GM19239 (cell line): ENCODE results near the gene PRDM2.
A peak's percentile ranks its signal among the peaks of the same experiment; 100 is the strongest.

Experiments used
- DNase-seq: peaks from one replicate; pipeline ENCODE4 v3.0.0; 2011; ENCODE audit warnings: low spot score; ENCODE audit not compliant: insufficient read length
- FAIRE-seq: peaks from 2 replicates; lab custom pipeline; 2011; peaks lifted over from hg19 to GRCh38; lab: Jason Lieb, UNC

PRDM2 gene

DNA sequence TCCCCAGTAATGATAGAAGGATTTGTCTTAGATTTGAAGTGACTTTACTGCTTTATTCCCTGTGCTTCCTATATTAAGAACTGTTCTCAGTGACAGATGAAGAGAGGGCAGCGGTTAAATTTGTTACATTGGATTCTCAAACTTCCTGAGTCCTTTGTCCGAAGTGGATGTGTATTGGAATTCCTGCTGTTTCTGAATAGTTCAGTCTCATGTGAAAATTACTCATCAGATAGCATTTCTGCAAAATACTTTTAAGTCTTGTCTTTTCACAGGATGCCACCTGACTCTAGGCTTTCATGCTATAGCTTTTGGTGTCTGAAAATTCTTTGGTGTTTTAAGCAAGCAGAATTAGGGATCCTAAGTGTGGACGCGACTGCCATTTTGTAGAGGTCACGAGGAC is 83.6 kb downstream of the PRDM2 start:
- DNase-seq (no peak), FAIRE-seq (no peak)

DNA sequence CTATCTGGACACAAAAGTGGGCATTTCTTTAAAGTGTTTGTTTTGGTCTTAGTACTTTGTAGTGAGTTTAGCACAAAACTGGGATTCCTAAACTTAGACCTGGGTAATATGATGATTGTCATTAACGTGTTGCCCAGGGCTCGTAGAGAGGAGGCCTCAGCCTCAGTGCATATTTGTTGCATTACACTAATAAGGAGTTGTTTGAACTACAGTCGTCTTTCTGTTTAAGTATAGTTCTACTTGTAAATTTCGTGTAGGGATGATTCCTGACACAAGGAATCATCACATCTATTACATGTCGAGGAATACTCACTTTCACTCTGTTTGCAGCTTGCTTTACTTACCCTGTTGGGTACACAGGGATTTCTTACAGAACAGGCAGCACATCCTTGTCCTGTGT is 85.0 kb downstream of the PRDM2 start:
- DNase-seq (no peak), FAIRE-seq (no peak)

DNA sequence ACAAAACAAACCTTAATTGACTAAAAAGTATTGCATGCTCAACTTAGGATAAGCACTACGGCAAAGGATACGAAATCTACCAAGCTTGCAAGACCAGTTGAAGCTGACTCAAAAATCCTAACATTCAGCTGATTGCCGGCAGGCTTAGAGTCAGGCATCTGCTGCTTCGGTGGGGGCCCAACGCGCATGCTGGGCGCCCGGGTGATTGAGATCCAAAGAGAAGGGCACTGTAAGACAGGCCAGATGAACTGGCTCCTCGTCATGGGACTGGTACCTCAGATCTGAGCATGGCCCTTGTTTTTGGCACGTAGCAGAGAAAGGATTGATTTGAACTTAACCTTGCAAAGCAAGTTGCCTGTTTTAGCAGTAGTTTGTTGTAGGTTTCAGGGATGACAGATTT is 86.6 kb downstream of the PRDM2 start:
- FAIRE-seq (no peak), DNase-seq (no peak)

DNA sequence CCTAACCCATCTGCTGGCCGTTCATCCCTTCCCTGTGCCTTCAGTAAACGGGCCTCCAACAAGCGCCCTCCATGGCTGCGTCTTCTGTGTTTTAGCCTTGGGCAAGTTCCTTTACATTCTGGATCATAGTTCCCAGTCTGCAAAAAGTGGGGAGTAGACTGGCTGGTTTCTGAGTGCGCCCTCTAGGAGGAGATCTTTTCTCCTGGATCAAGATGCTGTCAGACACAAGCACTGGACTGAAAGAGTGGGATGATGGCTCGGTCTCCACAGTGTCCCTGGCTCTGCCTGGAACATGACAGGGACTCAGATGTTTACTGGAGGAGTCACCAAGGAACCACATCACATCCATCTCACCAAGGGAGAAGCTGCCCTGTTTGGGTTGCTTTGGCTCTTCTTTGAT is 88.8 kb downstream of the PRDM2 start:
- FAIRE-seq (no peak), DNase-seq (no peak)

DNA sequence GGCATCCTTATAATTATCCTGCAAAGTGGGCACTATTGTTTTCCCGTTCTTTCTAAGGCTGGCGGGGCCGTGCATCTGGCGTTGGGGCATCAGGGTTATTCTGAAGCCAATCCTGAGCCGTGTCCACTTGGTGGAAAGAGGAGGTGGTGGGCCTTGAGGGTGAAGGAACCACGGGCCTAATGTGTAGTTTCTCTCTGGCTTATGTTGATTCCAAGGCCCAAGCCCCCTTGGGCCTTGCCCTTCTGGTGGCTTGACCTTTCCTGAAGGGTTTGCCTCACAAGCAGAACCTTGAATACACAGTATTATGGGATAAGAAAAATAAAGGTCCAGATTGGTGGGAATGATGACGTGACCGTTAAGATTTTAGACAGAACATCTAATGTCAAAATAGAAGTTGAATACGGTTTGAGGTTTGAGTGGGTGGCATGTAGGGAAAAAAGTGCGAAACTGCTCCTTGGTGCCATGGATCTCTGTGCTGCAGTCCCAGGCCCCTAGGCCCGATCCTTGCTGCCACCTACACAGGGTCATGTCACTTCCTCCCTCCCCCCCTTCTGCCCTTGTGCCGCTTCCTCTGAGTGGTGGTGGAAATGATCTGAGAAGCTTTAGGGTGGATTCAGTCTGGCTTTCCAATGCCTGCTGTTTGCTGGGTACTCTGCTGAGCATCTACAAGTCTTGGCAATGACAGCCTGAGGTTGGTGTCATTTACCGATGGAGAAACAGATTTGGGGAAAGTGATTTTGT is 90.5 kb downstream of the PRDM2 start:
- no peak for FAIRE-seq

DNA sequence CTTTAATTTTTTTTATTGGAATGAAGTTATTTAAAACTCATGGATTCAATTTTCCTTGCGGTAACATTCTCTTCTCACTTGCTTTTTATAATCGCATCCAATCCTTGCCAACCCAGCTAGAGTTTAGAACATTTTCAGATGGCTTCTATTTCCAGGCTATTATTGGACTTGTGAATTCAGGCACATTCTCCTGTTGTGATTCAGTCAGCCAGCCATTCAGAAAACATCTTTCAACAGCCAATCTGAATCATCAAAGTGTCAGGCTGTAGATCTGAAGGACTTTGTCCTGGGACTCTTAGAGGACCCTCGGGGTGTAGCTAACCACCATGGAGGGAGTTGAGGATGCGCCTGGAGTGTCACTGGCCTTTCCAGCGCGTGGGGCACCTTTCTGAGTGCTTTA is 92.4 kb downstream of the PRDM2 start:
- no peak for DNase-seq
- FAIRE-seq: no peak

More for the DNA sequence above, 90.5 kb downstream of the PRDM2 start:
- no peak for DNase-seq

DNA sequence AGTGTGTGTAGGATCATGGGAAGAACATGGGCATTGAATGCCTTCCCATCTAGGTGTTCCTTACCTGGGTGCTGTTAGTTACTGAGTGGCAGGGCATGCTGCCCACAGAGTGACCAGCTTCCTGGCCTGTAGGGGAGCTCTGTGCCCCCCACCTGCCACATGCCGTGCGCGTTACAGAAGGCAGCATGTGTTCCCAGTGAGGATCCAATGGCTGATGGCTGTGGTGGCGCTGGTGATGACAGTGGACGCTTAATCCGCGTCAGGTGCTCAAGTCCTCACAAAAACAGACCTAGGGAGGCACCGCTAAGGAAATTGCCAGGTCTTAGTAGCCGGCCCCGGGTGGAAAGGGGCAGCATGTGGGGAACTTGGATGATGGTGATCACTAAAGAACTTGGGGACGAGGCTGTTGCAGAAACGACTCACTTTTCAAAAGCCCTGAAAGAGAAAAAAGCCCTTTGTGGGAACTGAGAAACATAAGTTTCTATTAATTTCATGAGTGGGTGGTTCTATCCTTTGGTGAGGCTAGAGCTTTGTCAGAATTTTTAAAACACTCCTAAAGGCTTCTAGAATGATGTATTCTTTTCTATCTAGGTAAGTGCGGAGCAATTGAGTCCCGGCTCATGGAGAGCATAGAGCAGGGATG is 93.2 kb downstream of the PRDM2 start:
- DNase-seq (no peak), FAIRE-seq (peak; percentile 14)

DNA sequence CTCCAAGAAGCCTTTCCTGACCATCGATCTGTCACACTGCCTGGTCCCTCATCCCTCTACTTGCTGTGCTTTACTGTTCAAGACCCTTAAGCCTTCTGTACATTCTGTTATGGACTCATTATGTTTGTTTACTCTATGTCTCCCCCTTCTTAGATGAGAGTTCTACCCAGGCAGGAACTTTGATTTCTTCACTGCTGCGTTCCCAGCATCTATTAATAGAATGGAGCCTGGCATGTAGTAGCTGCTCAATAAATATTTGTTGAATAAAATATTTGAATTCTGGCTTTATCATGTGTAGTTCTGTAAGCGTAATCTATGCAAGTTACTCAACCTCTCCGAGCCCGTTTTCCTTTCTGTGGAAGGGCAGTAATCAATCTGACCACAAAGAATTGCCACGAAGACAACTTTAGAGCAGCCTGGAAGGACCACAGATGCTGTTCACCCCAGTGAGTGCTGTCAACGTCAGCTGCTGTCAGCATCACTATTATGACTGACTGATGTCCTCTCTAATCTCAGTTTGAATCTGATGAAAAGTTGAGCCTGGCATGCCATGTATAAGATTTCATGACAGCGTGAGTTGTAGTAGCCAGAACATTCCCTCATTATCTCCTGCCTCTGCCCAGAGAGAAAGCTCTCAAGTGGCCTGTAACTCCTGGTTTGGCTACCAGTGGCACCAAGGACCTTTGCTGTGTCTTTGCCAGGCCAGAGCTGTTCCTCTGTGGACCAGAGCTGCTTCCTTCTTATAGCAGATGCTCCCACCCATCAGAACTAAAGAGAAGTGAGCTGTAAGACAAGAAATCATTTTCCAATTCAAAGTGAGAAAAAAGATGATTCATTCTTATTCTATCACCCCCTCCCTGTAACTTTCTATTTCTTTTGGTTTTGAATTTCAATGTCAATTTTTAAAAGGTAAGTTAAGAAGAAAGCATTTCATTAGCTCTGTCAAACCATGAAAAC is 94.5 kb downstream of the PRDM2 start:
- no peak for DNase-seq
- no peak for FAIRE-seq

DNA sequence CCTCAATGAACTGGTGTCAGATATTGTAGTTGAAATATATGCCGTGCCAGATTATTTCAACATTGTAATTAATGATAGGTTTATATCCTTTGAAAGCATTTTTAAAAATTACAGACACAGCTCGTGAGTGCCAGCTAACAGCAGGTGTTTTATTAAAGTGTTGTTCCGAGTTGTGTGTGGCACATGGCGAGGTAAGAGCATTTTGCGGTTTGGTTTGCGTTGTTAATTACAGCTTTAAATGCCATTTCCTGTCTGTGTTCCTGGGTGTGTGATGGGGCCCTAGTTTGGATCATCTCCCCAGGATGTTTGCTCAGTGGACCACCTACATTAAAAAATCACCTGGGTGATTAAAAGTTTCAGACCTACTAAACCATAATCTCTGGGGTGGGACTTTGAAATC is 97.4 kb downstream of the PRDM2 start:
- FAIRE-seq (no peak), DNase-seq (no peak)

DNA sequence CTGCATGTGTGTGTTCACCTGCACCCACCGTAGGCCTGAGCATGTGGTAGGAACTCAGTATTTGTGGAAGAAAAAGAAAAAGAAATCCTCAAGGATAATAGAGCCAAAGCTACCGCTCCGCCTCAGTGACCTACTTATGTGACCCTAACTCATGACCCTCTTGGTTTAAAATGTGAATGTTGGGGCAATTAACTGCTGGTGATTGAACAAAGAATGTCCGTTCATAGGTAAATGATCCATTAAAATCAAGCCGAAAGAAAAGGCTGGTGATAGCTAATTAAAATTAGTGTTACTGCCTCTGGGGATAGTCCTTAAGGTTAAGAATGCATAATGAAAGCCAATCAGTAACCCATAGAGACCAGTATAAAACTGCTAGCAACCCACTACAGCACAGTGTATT is 98.1 kb downstream of the PRDM2 start:
- FAIRE-seq (no peak), DNase-seq (no peak)

DNA sequence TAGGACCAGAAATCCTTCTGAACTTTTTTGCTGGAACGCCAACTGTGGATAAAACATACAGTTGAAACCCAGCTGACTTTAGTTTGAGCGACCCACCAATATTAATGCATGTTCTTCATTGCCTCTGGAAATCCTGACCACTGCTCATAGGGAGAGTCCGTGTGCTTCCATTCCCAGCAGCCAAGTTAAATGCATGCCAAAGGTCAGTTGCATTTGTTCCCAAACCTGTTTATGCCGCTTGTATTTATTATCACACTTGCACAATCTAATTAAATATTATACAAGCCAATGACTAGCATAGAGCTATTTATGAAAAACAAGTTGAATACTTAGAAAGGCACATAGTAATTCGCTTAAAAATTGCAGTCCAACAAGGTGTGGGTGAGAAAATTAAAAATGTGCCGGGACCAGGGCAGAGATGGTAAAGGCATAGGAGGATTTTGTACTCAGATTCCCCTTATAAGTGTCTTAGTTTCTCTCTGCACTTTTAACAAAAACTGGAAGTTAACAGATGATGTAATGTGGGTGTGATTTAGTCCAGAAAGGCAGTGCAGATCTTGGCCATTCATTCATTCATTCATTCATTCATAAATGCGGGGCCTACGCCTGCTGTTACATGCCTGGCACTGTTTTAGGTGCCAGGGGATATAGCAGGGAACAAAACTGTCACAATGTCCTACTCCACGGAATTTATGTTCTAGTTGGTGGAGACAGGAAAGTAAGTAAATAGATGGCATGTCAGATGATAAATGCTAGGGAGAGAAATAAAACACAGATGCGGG is 99.7 kb downstream of the PRDM2 start:
- no peak for FAIRE-seq
- no peak for DNase-seq

DNA sequence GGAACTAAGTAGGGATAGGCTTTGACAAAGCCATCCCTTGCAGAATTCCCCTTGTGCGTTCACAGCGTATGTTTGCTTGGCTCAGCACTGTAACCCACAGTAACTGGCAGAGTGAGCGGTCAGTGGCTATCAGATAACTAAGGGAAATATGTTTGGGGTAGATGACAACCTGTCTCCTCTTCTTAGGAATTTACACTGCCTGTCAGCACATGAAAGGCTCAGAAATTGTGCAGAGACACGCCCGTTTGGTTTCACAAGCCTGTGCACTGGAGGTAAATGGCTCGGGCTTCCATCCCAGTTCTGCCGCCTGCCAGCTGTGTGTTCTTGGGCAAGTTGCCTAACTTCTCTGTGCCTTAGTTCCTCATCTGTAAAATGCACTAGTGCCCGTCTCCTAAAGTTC is 101.2 kb downstream of the PRDM2 start:
- FAIRE-seq (no peak), DNase-seq (no peak)

DNA sequence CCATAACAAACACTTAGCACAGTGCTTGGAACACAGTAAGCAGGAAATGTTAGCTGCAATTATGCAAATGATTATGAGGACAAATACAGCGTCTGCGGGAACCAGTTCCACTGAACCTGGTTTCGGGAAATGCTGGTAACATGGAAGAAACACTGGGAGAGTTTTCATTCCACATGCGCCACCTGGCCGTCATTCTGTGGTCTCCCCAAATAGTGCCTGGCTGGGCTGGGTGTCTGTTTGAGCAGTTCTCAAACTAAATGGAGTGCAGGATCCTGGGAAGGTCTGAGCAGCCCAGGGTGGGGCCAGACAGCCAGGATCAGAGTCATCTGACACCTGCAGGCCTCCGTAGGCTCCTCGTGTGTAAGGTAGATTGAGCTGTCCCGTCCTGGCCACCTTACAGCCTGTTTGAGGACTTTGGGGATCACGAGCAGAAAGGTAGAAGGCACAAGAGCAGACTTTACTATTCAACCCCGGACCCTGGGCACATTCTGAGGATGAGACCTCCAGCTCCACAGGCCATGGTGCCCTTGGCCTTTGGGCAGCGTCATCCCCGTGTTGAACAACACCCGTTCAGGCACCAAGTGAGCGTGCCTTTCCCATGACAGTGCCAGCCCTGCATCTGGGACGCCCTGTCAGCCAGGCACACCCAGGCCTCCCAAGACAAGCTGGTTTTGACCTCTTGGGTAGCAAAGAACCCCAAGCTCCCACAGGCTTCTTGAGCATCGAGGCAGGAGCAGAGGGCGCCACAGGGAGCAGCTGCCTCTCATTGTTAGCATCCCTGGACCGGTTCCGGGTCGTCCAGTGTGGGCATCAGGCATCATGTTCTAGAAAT is 101.9 kb downstream of the PRDM2 start:
- no peak for DNase-seq
- FAIRE-seq: peak; percentile 52

DNA sequence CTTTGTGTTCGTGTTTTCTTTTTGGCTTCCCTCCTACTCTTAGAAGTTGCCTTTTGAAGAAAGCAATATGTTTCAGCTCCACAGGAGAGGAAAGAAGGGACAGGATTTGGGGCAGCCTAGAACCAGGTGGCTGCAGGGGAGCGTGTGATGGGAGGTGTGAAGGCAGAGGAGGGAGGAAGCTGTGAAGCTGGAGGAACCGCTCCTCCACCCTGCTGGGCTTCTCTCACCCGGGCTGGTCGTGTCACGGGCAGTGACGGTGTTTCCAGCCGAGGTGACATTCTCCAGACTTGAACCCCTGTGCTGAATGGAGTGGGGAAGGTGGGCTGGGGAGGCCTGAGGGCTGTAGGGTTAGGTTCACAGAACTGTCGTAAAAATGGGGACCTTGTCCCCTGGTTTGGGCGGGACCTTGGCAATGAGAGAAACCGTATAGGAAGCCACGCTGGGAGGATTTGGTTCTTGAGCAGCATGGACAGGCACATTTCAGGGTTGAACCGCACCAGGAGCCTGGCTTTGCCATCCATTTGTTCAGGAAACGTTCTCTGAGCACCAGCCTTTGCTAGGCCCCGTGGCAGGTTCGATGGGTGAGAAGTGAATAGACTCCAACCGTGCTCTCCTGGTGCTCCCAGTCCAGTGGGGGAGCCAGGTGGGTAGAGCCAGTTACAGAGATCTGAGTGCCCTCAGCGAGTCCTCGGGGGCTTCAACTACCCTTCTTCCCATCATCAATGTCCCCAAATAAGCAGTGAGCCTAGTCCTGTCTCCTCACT is 103.0 kb downstream of the PRDM2 start:
- no peak for DNase-seq
- FAIRE-seq: no peak

DNA sequence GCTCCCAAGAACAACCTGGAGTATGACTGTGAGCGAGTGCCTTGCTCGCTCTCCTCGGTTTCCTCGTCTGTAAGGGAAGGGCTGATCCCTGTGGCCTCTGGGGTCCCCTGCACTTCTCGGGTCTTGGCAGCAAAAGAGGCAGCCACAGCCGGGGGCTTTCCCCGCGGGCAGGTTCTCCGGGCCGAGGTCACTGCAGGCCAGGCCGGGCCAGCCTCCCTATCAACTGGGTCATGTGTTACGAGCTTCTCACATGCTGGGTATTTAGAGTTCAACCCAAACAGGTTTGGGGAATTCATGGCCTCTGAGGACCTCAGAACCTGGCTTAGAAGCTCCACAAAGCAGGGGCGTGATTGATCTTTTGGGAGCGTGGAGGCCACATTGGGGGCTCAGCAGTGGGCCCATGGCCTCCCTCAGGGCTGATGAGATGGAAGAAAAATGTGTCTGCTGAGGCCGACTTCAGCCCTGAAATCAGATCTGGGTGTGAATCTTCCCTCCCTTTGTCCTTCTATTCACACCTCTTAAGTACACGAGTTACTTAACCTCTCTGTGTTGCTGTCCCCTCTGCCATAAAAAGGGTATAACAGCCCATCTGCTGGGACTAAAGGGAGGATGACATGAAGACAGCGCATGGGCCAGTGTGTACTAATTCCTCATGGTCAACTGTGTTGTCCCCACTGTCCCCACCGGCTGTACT is 103.7 kb downstream of the PRDM2 start:
- DNase-seq (no peak), FAIRE-seq (no peak)

DNA sequence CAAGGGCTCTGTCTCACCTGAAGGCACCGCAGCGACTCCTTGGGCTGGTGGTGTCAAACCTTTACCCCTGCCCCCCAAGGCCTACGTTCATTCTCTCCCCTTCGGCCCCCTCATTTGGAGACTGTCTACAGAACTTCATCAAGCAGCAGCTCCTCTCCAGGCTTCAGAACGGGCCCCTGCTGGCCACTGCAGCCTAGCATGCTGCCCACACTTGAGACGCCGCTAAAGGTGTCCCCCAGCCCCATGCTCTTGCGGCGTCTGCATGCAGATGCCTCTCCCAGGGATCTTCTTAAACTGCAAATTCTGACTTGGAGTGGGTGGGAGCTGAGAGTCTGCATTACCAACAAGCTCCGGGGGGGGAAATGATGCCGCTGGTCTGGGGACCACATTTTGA is 104.2 kb downstream of the PRDM2 start:
- no peak for FAIRE-seq
- no peak for DNase-seq

DNA sequence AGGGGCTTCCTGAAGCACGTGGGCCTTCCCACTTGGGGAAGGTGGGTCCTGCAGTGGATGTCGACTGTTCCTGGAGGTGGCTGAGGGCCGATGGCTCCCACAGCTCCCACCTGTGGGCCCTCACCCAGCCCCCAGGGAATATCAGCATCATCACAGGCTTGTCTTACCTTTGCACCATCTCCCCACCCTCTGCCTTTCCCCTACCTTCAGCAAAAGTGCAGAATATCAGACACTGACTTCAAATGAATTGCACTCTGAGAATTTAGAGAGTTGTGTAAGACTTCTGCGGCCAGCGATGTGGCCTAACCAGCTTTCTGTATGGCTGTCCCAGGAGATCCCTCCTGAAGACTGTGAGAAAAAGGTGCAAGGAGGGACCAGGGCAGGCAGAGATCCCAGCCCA is 105.4 kb downstream of the PRDM2 start:
- DNase-seq (no peak), FAIRE-seq (no peak)

DNA sequence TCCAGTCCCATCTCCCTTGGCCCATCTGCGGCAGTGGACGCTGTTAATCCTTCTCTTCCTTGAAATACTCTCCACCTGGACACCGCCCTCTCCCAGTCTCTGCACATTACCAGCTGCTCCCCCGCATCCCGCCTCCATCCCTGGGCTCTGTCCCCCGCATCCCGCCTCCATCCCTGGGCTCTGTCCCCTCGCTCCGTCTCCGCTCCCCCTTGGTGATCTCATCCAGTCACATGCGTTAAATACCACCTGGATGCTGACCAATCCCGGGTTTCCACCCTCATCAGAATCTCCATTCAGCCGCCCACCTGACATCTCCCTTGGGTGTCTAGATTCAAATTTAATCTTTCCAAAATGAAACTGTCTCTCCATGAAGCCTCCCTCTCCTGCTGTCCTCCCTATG is 106.1 kb downstream of the PRDM2 start:
- FAIRE-seq: no peak
- no peak for DNase-seq
